Progenitor cell of endocrine pancreas (in vitro differentiated cells): Measurements from ENCODE around the gene TPBGL. TPM values are rescaled to one million over a fixed set of nuclear protein-coding genes. Genes with fewer than 3 reads are reported as not detected.
A peak's percentile ranks its signal among the peaks of the same experiment; 100 is the strongest.

ENCODE experiments used
- DNase-seq: peaks from one replicate; pipeline ENCODE4 v3.0.0; 2021; ENCODE audit warnings: low spot score; ENCODE audit not compliant: unreplicated experiment
- H3K27ac Mint-ChIP-seq: 2 replicates; pipeline ENCODE4 v1.8.0; 2021; ENCODE audit warnings: mild to moderate bottlenecking, moderate library complexity, mixed read lengths
- H3K27me3 Mint-ChIP-seq: 2 replicates; pipeline ENCODE4 v1.8.0; 2021; ENCODE audit warnings: mixed read lengths
- H3K36me3 Mint-ChIP-seq: 2 replicates; pipeline ENCODE4 v1.8.0; 2022; ENCODE audit warnings: mixed read lengths; ENCODE audit not compliant: insufficient read depth
- H3K4me1 Mint-ChIP-seq: 2 replicates; pipeline ENCODE4 v1.8.0; 2021; ENCODE audit warnings: low read depth, mixed read lengths
- H3K4me3 Mint-ChIP-seq: 2 replicates; pipeline ENCODE4 v1.8.0; 2021; ENCODE audit warnings: low read depth, mild to moderate bottlenecking, moderate library complexity, mixed read lengths
- H3K9me3 Mint-ChIP-seq: 2 replicates; pipeline ENCODE4 v1.8.0; 2021; ENCODE audit warnings: low read depth, mixed read lengths
- total RNA-seq: library from RNA; stranded (reverse); gene quantifications from 2 replicates; pipeline ENCODE4 v1.2.1, GENCODE V29; 2021
- TF ChIP-seq, protein P1 (sequence below): fragments of 200-600 bp; sonication (generic); IDR thresholded peaks from one replicate; pipeline ENCODE4 v1.5.0; 2021; ENCODE audit warnings: antibody characterized with exemption, mild to moderate bottlenecking; ENCODE audit not compliant: unreplicated experiment

Gene TPBGL
- total RNA-seq, 1 donor from 2014 or later: not detected

DNA sequence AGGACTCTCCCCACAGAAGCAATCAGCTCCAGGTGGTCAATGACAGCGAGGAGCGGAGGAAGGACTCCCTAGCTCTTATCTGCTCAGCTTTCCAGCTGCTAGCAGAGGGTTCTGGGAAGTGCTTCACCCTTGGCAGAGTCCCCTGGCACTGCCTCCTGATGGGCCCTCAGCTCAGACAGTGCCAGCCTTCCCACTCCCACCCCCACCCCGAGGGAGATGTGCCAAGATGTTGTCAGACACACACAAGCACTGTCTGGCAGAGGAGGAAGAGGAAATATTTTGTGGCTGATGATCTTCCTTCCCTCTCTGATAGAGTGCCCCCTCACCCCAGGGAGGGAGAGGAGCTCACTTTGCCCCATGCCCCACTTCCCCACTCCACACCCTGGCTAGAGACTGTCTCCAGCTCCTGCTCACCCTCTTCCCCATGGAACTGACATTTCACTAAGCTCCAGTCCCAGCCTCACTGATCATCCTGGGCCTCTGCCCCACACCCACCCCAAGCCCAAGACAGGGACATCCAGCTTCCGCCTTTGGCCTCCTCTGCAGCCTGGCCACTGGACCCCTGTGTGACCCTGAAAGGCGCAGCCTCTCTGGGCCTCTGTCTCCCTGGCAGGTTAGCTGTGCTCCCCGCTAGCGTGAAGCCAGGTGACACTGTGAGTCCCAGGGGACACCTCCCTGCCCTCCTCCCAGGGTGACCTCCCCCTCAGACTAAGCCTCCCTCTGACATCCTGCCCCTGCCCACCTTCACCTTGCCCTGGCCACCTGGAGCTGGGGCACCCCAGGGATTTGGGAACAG lies 45.2 kb upstream of the TPBGL start:
- H3K36me3 Mint-ChIP-seq: no peaks in the 10 kb centered on the region
- peaks cover 5% of the 10 kb centered on the region for H3K27me3 Mint-ChIP-seq
- H3K27ac Mint-ChIP-seq: no peak overlapping the region
- H3K4me1 Mint-ChIP-seq: no peaks in the 10 kb centered on the region
- no peak overlapping the region for H3K4me3 Mint-ChIP-seq
- TF ChIP-seq, protein P1, sequence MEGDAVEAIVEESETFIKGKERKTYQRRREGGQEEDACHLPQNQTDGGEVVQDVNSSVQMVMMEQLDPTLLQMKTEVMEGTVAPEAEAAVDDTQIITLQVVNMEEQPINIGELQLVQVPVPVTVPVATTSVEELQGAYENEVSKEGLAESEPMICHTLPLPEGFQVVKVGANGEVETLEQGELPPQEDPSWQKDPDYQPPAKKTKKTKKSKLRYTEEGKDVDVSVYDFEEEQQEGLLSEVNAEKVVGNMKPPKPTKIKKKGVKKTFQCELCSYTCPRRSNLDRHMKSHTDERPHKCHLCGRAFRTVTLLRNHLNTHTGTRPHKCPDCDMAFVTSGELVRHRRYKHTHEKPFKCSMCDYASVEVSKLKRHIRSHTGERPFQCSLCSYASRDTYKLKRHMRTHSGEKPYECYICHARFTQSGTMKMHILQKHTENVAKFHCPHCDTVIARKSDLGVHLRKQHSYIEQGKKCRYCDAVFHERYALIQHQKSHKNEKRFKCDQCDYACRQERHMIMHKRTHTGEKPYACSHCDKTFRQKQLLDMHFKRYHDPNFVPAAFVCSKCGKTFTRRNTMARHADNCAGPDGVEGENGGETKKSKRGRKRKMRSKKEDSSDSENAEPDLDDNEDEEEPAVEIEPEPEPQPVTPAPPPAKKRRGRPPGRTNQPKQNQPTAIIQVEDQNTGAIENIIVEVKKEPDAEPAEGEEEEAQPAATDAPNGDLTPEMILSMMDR: no peak
- no peaks in the 10 kb centered on the region for H3K9me3 Mint-ChIP-seq
- DNase-seq: no peak

DNA sequence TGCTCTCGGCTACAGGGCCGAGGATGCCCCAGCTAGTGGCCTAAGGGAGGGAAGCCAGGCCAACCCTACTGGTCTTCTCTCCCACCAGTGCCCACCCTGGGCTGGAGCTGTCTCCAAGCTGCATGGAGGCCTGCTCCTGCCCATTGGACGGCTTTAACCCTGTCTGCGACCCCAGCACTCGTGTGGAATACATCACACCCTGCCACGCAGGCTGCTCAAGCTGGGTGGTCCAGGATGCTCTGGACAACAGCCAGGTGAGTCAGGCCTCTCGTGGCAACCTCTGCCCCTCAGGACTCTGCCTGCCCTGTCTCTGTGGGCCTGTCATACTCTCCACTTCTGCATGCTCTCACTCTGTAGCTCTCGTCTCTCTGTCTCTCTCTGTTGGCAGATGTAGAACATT lies 44.1 kb upstream of the TPBGL start:
- H3K4me1 Mint-ChIP-seq: no peaks in the 10 kb centered on the region
- no peak overlapping the region for H3K27ac Mint-ChIP-seq
- H3K9me3 Mint-ChIP-seq: no peaks in the 10 kb centered on the region
- TF ChIP-seq, protein P1: no peak
- peaks cover 5% of the 10 kb centered on the region for H3K27me3 Mint-ChIP-seq
- no peaks in the 10 kb centered on the region for H3K36me3 Mint-ChIP-seq
- H3K4me3 Mint-ChIP-seq: no peak overlapping the region
- no peak for DNase-seq

GRCh38 chr11:75197512-75198277 lies 42.9 kb upstream of the TPBGL start:
- peaks cover 8% of the 10 kb centered on the region for H3K27me3 Mint-ChIP-seq
- no peak for DNase-seq
- TF ChIP-seq, protein P1: no peak
- H3K4me3 Mint-ChIP-seq: no peak overlapping the region
- H3K9me3 Mint-ChIP-seq: no peaks in the 10 kb centered on the region
- no peaks in the 10 kb centered on the region for H3K4me1 Mint-ChIP-seq
- H3K36me3 Mint-ChIP-seq: no peaks in the 10 kb centered on the region
- peak overlapping the region; percentile 25 for H3K27ac Mint-ChIP-seq

DNA sequence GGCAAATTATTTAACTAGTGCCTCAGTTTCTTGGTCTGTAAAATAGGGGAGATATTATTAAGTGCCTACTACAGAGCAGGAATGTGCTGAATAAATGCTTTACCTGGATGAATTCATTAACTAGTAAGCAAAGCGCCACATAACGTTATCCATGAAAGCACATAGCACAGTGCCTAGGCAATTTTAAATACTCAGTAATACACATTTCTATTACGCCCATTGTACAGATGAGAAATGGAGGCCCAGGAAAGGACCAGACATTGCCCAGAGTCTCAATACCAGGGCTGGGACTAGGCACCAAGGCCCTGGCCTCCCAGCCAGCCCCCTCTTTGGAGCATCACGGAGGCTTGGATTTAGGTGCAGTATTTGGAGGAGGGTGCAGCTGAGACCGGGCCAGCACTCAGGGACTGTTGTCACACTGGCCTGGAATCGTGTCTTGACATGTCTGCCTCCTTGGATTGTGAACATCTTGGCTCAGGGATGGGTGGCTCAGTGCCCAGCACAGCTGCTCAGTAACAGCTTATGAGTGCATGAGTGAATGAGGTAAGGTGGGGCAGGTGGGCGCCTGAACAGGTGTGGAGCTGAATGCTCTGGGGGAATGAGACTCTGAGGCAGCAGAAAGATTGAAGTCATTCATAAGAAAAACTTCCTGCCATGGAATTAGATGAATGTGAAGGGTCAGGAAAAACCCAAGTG lies 42.1 kb upstream of the TPBGL start:
- no peak for DNase-seq
- Mint-ChIP-seq H3K27me3 (peaks cover 8% of the 10 kb centered on the region), H3K36me3 (no peaks in the 10 kb centered on the region), H3K4me3 (no peak overlapping the region), H3K9me3 (no peaks in the 10 kb centered on the region), H3K27ac (no peak overlapping the region), H3K4me1 (no peaks in the 10 kb centered on the region)
- TF ChIP-seq, protein P1: no peak

DNA sequence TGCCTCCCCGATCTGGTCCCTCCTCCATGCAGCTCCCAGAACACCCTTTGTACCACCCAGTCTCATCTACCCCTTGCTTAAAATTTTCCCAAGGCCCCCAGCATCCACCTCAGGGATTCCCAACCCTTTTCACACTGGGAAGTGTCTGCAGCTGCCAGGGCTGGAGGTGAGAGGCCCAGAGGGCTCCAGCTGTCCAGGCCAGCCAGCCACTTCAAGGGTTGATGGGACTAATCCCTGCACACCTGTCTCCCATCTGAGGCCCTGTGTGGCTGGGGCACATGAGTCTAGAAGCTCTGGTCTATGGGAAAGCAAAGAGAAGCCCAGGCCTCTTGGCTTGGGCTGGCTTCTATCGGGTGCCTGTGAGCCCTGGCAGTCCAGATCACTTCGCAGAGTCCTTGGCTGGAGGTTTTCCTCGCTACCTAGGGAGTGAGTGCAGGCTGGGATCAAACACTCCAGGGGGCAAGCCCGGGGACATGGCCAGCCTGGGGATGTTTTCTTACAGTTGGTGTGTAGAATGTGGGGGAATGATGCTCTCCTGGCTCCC lies 41.1 kb upstream of the TPBGL start:
- no peaks in the 10 kb centered on the region for H3K36me3 Mint-ChIP-seq
- TF ChIP-seq, protein P1: no peak
- H3K27me3 Mint-ChIP-seq: peaks cover 8% of the 10 kb centered on the region
- no peaks in the 10 kb centered on the region for H3K9me3 Mint-ChIP-seq
- no peak overlapping the region for H3K4me3 Mint-ChIP-seq
- DNase-seq: no peak
- H3K27ac Mint-ChIP-seq: no peak overlapping the region
- H3K4me1 Mint-ChIP-seq: no peaks in the 10 kb centered on the region
